Measurements from ENCODE around the gene SLC25A48. TPM values are rescaled to one million over a fixed set of nuclear protein-coding genes. Genes with fewer than 3 reads are reported as not detected.
"Not testable (repeated sequence)": the region's sequence is repeated elsewhere in the genome, so short reads cannot be mapped to it uniquely, and the experiment has no call there.

Gene SLC25A48
- total RNA-seq, 1 donor from 2014 or later: 0.32 TPM

DNA sequence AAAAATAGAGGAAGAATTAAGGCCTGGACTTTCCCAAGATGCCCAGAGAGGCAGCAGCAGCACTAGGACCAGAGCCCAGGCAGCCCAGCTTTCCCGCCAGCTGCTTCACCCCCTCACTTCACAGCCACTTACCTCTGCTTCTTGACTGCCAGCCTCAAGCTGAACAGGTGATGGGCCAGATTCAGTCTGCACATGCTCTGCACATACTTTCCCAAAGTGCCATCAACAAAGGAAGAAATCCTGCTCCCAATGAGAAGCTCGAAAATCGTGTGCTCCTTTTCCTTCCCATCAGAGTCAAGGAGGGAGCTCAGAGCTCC, 4.1 kb upstream of the SLC25A48 start:
- no peak for ATAC-seq

- no peak for ATAC-seq
These were observed 3.6 kb upstream of the SLC25A48 start for GRCh38 chr5:135830876-135831275.

- ATAC-seq: no peak
These were observed 3.0 kb upstream of the SLC25A48 start for GRCh38 chr5:135831439-135831838.

GRCh38 chr5:135831851-135832555, 2.5 kb upstream of the SLC25A48 start:
- no peak for ATAC-seq

DNA sequence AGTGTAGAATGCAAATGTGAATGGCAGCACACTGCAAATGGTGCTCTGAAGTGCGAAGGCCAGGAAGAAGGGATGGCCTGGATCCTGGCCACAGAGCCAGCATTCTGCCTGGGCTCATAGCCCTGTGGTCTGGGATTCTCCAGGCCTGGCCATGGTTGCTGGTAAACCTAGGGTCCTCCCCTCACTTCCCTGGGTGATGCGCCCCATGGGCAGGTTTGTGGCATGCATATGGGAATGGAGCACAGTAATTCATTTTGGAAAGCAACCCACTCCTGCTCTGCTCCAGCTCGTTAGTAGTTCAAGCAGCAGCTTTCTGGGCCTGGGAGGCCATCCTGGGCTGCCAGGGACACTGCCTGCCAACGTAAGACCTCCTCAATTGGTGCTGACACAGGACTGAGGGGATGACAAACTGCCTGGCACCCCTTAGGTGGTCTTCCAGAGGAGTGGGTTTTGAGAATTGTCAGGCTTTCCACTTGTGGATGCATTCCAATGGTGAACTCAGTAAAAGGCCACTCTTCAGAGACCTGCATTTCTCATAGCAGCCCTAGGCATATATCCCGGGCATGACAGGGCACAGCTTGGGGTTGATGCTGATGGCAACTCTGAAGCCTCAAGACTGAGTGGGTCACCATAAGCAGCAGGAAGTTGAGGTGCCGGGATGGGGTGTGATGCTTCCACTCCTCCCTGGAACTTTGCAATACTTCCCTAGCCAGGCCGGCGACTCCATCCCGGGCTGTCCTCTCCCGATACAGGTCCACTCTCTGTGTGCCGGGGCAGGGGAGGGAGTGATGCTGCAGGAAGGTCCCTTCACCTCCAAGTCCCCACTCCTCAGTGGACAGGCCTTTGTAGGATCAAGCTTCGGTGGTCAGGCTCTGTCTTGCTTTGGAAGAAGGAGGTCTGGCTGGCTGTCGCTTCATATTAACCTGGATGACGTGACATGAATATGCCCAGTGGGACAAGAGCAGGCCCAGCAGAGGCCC, 1.2 kb upstream of the SLC25A48 start:
- ATAC-seq: no peak

DNA sequence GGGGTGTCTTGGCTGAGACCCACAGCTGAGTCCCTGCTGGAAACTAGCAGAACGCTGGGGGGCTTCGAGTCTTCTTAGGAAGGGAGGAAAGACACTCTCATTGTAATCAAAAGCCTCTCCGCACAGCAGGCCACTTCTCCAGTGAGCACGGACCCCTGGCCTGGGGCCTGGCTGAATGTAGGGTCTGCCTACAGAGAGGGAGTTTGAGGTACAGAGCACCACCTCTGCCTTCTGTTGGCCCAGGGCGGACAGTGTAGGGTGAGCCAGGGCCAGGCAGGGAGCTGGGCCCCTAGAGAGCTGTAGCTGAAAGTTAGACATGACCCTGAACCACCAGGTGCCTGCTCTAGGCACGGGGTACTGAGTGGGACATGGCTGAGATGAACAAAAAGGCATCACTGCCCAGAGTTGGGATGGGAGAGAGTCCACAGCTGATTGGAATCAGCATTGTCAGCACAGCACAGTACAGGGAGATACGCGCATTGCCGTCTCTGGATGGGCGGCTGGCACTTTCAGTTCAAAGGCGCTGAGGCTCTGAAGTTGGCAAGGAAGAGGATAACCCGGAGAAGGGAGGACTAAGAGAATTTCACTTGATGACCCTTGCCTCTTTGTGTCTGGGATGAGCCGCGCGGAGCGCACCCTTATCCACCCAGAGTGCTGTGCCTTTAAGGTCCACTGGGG, 363 bp upstream of the SLC25A48 start:
- ATAC-seq: peak; percentile 7

DNA sequence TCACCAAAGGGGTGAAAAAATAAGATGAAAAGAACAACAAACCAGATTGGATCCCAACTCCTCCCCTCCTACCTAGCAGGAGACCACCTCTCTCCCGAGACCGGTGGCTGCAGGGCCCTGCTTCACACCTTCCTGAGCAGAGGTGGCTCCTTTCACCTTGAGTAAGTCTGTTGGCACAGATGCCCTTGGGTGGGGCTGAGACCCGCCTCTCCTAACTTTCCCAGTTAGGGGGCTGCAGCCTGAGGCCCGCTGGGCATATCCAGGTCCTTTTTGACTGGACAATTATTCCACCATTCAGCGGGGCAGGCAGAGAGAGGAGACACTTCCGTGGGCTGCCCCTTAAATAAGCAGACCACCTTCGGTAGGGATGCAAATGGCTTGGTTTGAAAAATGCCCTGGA, 1.3 kb downstream of the SLC25A48 start:
- ATAC-seq: no peak

- not testable (repeated sequence) for ATAC-seq
These were observed 3.9 kb downstream of the SLC25A48 start for GRCh38 chr5:135838395-135838794.

DNA sequence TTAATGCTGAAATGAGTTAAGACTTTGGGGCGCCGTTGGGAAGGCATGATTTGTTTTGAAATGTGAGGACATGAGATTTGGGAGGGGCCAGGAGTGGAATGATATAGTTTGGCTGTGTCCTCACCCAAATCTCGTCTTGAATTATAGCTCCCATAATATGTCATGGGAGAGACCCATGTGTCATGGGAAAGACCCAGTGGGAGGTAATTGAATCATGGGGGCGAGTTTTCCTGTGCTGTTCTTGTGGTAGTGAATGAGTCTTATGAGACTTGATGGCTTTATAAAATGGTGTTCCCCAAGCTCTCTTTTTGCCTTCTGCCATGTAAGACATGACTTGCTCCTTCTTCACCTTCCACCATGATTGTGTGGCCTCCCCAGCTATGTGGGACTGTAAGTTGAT, 5.1 kb downstream of the SLC25A48 start:
- ATAC-seq: no peak

DNA sequence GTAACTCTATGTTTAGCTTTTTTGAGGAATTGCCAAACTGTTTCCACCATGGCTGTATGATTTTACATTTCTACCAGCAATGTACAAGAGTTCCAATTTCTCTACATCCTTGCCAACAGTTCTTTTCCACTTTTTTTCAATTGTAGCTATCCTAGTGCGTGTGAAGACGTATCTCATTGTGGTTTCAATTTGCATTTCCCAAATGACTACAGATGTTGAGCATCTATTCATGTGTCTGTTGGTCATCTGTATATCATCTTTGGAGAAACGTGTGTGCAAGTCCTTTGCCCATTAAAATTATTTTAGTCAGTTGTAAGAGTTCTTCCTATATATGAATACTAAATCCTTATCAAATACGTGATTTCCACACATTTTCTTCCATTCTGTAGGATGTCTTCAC, 6.5 kb downstream of the SLC25A48 start:
- ATAC-seq: no peak

DNA sequence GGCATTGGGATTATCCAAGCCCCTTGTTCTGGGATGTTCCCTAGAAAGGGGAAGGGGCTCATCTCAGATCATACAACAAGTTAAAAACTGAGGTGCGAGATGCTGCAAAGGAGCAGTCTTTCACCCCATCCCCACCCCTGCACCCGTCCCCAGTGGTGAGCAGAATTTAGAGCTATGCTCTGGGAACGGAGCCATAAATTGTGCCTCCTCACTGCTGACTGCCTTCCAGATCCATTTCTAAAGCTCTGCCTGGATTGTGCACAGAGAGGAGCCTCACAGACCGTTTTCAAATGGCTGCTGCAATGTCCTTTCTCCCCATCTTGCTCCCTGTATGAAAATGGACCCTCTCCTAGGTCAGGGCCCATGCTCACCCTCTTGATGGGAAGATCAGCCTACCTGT, 8.3 kb downstream of the SLC25A48 start:
- ATAC-seq: no peak

GRCh38 chr5:135843571-135844337, 9.3 kb downstream of the SLC25A48 start:
- peak; percentile 94 for ATAC-seq

- ATAC-seq: no peak
These were observed 11.8 kb downstream of the SLC25A48 start for GRCh38 chr5:135846311-135846710.

DNA sequence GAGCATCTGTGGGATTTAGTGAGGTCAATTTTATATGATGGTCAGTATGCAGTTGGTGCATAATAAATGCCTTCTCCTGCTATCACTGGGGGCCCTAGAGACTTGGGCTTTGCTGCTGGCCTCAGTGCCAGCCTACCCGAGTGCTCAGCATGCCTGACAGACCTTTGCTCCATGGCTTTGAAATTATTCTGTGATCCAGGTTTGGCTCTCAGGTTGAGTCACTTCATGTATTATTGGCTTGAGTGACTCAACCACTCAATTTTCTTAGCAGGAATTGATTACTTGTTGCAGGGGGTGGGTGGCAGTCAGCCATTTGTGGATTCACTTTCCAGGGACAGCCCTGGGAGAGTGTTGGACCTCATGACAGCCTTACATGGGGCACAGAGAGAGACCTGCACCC, 13.5 kb downstream of the SLC25A48 start:
- no peak for ATAC-seq

GRCh38 chr5:135850231-135850630, 15.8 kb downstream of the SLC25A48 start:
- ATAC-seq: no peak

- ATAC-seq: no peak
These were observed 16.2 kb downstream of the SLC25A48 start for GRCh38 chr5:135850671-135851070.

- ATAC-seq: no peak
These were observed 16.9 kb downstream of the SLC25A48 start for GRCh38 chr5:135851186-135851914.

DNA sequence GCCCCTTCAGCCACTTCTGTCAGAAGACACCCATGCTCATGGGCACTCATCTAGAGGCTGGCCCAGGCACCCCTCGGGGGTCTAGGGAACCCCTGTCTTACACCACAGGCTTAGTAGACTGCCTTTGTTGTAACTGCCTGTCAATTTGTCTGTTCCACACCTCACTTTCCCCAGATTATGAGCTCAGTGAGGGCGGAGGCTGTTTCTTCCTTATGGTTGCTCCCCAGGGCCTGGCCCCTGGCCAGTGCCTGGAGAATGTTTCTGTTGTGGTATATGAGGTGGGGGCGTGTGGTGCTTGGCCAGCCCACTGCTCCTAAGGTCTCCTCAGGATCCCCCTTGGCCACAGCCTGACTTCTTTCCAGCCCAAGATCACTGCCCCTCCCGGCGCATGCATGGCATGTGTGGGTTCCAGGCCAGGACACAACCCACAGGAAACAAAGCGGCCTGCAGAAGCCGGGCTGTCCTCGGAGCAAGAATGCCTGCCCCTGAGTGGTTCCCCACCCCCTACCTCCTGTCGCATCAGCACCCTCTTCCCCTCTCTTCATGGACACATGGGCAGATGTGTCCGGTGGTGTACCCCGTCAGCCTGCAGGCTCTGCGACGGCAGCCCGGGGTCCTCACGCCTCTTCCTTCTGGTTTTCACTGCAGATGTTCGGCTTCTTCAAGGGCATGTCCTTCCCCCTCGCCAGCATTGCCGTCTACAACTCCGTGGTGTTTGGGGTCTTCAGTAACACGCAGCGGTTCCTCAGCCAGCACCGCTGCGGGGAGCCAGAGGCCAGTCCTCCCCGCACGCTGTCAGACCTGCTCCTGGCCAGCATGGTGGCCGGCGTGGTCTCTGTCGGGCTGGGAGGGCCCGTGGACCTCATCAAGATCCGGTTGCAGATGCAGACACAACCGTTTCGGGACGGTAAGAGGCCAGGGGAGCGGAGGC, 17.7 kb downstream of the SLC25A48 start:
- ATAC-seq: no peak

DNA sequence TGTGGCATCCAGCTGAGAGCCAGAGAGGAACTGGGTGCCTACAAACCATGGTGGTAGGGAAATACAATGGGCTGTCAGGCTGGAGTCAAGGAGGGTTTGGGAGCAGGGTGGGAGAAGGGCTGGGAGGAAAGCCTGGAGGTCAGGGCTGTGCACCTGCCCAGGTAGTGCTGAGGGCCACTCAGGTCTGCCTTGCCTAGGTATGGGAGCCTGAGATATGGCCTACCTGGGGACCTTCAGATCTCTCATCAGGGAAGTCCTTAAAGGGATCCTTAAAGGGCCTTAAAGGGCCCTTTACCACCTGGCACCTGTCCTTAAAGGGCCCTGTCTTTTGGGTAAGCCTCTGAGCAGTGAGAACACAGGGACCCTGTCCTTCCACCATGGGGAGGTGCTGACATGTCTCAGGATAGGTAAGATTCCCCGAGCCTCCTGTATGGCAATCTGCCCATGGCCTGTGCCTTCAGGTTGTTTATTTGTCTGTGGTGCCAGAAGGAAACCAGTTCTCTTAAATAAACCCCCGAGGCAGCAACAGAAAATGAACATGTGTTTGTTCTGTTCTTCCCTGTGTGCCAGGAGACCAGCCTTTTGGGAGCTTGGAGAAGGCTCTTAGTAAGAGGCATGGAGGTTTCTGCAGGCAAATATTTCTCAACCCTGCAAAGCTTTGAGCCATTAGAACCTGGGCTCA, 23.3 kb downstream of the SLC25A48 start:
- peak; percentile 8 for ATAC-seq

GRCh38 chr5:135859186-135859585, 24.7 kb downstream of the SLC25A48 start:
- not testable (repeated sequence) for ATAC-seq
